ENCODE data around the gene ESR1.

- TF ChIP-seq CTCF (IDR thresholded peaks at IDR 0.05) = no peak
- TF ChIP-seq POLR2AphosphoS5 (IDR thresholded peaks at IDR 0.05) = no peak
- TF ChIP-seq POLR2A (IDR thresholded peaks at IDR 0.05) = peak in 1 of 4 donors; percentile 10
- no peak for TF ChIP-seq EP300 (IDR thresholded peaks at IDR 0.05)
Measured at GRCh38 chr6:152112491-152113261, 305.2 kb downstream of the ESR1 start.

Data from upper lobe of left lung (tissue), 4 donors.